Sigmoid colon (tissue), 7 donors: ENCODE measurements around the gene RIMBP2. TPM values are rescaled to one million over a fixed set of nuclear protein-coding genes. Genes with fewer than 3 reads are reported as not detected.

Source experiments
- DNase-seq: peaks from one replicate; pipeline ENCODE4 v3.0.0-alpha.2; 2019
- H3K27ac ChIP-seq, 4 donors: fragments of 200-600 bp; sonication (generic); one replicate each; pipeline ENCODE4 v1.5.1; 2016 to 2019; ENCODE audit warnings: mild to moderate bottlenecking in 1 of 4
- H3K27me3 ChIP-seq, 3 donors: fragments of 200-600 bp; sonication (generic); one replicate each; pipeline ENCODE4 v1.5.1; 2019; ENCODE audit warnings: mild to moderate bottlenecking in 1 of 3
- H3K36me3 ChIP-seq, 4 donors: fragments of 200-600 bp; sonication (generic); one replicate each; pipeline ENCODE4 v1.5.1; 2016 to 2019
- H3K4me1 ChIP-seq, 4 donors: fragments of 200-600 bp; sonication (generic); one replicate each; pipeline ENCODE4 v1.5.1; 2017 to 2019
- H3K4me3 ChIP-seq, 4 donors: fragments of 200-600 bp; sonication (generic); one replicate each; pipeline ENCODE4 v1.5.1; 2017 to 2019; ENCODE audit warnings: mild to moderate bottlenecking in 2 of 4, moderate library complexity in 1 of 4
- H3K9me3 ChIP-seq, 4 donors: fragments of 200-600 bp in 3 of 4; sonication (generic) in 3 of 4; one replicate each; pipeline versions ENCODE4 v1.5.1 to v1.6.1; 2013 to 2019
- EP300 ChIP-seq, 4 donors: sonication (generic); formaldehyde crosslinking; IDR thresholded peaks; one replicate each; pipeline ENCODE4 v1.6.1; 2017; ENCODE audit warnings: antibody characterized with exemption in 4 of 4
- POLR2A ChIP-seq, 2 donors: fragments of 450-650 bp; IDR thresholded peaks; one replicate each; pipeline ENCODE4 v1.6.1; 2016; ENCODE audit warnings: antibody characterized with exemption in 2 of 2, mild to moderate bottlenecking in 2 of 2, moderate library complexity in 2 of 2
- POLR2AphosphoS5 ChIP-seq, 4 donors: sonication (generic); formaldehyde crosslinking; IDR thresholded peaks; one replicate each; pipeline ENCODE4 v1.6.1; 2017; ENCODE audit warnings: antibody characterized with exemption in 4 of 4
- WGBS, 2 donors: extraction: QIAGEN DNeasy Blood & Tissue Kit; methylation state at CpG; one replicate each; pipeline ENCODE4 v1.1.7; 2013; 5-methylcytosine and 5-hydroxymethylcytosine counted together
- intact Hi-C: fragments of 100-400 bp; cut with DNase I; formaldehyde crosslinking; loops from one replicate; pipeline ENCODE4 v1.15.1; 2023
- polyA plus RNA-seq, 3 donors: library from polyadenylated mRNA; stranded (reverse); fragments of 200-250 nt; gene quantifications; one replicate each; pipeline ENCODE4 v1.2.3, GENCODE V29; 2013
- total RNA-seq, 4 donors: library from RNA; depleted of rRNA; stranded (reverse); fragments of >200 nt; gene quantifications; one replicate each; pipeline ENCODE4 v1.1.0, GENCODE V29; 2016
- TF ChIP-seq, protein P1 (sequence below), 4 experiments: fragments of 450-650 bp in 3 of 4; fragments of 200-600 bp in 1 of 4; IDR thresholded peaks; one replicate each; pipeline ENCODE4 v1.5.1; 2016 to 2019; ENCODE audit warnings: antibody characterized with exemption in 4 of 4, mild to moderate bottlenecking in 3 of 4, moderate library complexity in 2 of 4
- donor health status: healthy with polysubstance abuse.
- donor health status: Bipolar disorder and iron deficiency.
- donor health status: healthy.

The RIMBP2 gene
- total and polyA plus RNA-seq, 7 donors, result under 0.01 to 5.5 (median 1.4) TPM

DNA sequence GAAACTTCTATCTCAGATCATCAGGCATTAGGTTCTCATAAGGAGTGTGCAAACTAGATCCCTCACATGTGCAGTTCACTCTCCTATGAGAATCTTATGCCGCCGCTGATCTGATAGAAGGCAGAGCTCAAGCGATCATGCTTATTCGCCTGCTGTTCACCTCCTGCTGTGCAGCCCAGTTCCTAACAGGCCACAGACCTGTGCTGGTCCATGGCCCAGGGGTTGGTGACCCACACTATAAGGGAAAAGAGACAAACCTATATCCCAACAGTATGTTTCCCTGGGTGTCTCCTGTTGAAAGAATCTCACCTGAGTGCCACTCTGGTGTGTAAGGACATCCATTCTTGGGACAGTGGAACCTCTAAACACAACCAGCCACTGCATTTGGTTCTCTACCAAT is 186.3 kb downstream of the RIMBP2 start:
- 92 to 96% methylated on average over 4 of the region's 4 CpGs for WGBS, 2 donors

DNA sequence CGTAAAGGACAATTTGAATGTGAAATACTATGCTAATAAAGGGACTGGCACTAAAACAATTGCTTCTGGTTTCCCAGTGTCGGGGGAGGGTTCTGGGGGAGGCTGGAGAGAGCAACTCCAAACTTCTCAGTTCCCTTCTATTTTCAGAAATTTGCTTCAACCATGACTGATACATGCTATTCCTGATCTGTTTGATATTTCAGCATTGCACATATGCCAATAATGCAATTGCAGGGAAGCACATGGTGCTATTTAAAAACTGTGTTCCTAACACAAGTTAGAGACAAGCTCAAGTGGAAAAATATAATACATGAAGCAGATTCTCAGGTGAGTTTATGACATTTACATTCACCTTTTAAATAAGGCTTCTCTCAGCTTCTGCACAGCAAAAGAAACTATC is 188.9 kb downstream of the RIMBP2 start:
- Histone ChIP-seq H3K36me3 (no peaks in the 10 kb centered on the region), H3K4me1 (no peaks in the 10 kb centered on the region), H3K4me3 (no peak overlapping the region), H3K27ac (no peak overlapping the region), H3K9me3 (no peaks in the 10 kb centered on the region), H3K27me3 (peaks cover 0 to 4% (median 0%) of the 10 kb centered on the region in 3 donors)
- DNase-seq, result no peak
- WGBS, 2 donors, result 40 to 43% methylated on average over 2 of the region's 2 CpGs
- intact Hi-C loops, result no loop called here
- TF ChIP-seq EP300 (IDR thresholded peaks at IDR 0.05) (no peak), POLR2AphosphoS5 (IDR thresholded peaks at IDR 0.05) (no peak), POLR2A (IDR thresholded peaks at IDR 0.05) (no peak)
- TF ChIP-seq, protein P1, sequence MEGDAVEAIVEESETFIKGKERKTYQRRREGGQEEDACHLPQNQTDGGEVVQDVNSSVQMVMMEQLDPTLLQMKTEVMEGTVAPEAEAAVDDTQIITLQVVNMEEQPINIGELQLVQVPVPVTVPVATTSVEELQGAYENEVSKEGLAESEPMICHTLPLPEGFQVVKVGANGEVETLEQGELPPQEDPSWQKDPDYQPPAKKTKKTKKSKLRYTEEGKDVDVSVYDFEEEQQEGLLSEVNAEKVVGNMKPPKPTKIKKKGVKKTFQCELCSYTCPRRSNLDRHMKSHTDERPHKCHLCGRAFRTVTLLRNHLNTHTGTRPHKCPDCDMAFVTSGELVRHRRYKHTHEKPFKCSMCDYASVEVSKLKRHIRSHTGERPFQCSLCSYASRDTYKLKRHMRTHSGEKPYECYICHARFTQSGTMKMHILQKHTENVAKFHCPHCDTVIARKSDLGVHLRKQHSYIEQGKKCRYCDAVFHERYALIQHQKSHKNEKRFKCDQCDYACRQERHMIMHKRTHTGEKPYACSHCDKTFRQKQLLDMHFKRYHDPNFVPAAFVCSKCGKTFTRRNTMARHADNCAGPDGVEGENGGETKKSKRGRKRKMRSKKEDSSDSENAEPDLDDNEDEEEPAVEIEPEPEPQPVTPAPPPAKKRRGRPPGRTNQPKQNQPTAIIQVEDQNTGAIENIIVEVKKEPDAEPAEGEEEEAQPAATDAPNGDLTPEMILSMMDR (IDR thresholded peaks at IDR 0.05), result no peak

More for the DNA sequence above, 186.3 kb downstream of the RIMBP2 start:
- no peak for DNase-seq
- no peaks in the 10 kb centered on the region for H3K4me1 ChIP-seq
- no peaks in the 10 kb centered on the region for H3K9me3 ChIP-seq
- intact Hi-C loops, result no loop called here
- H3K27ac ChIP-seq, result no peak overlapping the region
- no peaks in the 10 kb centered on the region for H3K27me3 ChIP-seq
- no peaks in the 10 kb centered on the region for H3K36me3 ChIP-seq
- H3K4me3 ChIP-seq, result no peak overlapping the region
- TF ChIP-seq POLR2AphosphoS5 (IDR thresholded peaks at IDR 0.05) (no peak), EP300 (IDR thresholded peaks at IDR 0.05) (no peak), POLR2A (IDR thresholded peaks at IDR 0.05) (no peak)
- TF ChIP-seq, protein P1 (IDR thresholded peaks at IDR 0.05), result no peak

DNA sequence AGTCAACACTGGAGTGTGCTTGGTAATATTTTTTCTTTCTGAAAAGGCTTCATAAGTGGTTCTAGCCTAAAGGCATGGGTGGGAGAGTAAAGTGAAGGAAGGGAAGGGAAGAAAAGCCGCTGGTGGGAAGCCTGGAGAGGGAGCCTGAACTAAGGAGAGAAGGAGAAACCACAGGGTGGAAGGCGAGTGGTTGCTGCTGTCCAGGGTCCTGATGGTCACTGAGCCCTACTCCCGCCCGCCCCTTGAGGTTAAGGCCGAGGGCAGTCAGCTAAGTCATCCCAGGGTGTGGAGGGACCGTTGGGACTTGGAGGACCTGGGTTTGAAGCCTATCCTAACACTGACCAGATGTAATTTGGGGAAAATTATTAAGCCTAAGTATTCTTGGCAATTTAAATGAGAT is 189.3 kb downstream of the RIMBP2 start:
- TF ChIP-seq, protein P1 (IDR thresholded peaks at IDR 0.05), result no peak
- TF ChIP-seq POLR2A (IDR thresholded peaks at IDR 0.05), result no peak
- TF ChIP-seq EP300 (IDR thresholded peaks at IDR 0.05), result no peak
- TF ChIP-seq POLR2AphosphoS5 (IDR thresholded peaks at IDR 0.05), result no peak
- Histone ChIP-seq H3K27ac (no peak overlapping the region), H3K4me1 (no peaks in the 10 kb centered on the region), H3K36me3 (no peaks in the 10 kb centered on the region), H3K27me3 (peaks cover 0 to 4% (median 0%) of the 10 kb centered on the region in 3 donors), H3K9me3 (no peaks in the 10 kb centered on the region), H3K4me3 (no peak overlapping the region)
- no peak for DNase-seq
- intact Hi-C loops, result no loop called here
- 3 to 8% methylated on average over 6 of the region's 6 CpGs for WGBS, 2 donors

DNA sequence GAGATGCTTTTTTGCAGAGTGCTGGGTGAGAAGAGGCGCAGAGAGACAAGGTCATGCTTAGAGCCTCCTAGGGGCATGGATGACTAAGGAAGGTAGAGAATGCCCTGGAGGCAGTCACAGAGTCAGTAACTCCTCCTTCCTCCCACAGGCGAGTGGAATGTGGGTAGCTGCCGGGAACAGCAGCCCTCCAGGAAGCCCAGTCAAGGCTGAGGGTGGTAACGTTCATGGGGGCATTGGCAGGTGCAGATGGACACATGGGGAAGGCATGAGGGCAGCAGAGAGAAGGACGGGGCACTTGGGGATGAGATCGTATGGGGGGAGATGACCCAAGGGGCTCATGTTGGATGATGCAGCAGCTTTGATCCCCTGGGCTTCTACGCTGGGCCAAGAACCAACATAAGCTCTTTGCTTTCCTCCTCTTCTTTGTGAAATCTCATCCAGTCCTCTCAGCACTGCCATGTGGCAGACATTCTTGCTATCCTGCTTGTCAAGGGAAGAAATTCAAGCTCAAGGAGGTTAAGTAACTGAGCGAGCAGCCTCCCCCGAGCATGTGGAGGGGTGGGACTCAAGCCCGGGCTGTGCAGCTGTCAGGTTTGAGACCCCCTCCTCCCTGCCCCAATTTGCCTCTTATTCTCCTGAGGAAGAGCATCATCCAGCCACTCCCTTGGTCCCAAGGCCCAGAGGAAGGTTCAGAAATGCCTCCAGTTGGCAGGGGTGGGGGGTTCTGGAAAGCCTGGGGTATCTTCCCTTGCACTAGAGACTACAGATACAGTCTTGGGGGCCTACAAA is 190.5 kb downstream of the RIMBP2 start:
- WGBS, 2 donors, result 86% methylated on average over 10 of the region's 10 CpGs
- no peak overlapping the region for H3K27ac ChIP-seq
- H3K4me1 ChIP-seq, result no peaks in the 10 kb centered on the region
- no peaks in the 10 kb centered on the region for H3K9me3 ChIP-seq
- H3K36me3 ChIP-seq, result no peaks in the 10 kb centered on the region
- TF ChIP-seq, protein P1 (IDR thresholded peaks at IDR 0.05), result no peak
- TF ChIP-seq POLR2A (IDR thresholded peaks at IDR 0.05), result no peak
- no peak for TF ChIP-seq EP300 (IDR thresholded peaks at IDR 0.05)
- TF ChIP-seq POLR2AphosphoS5 (IDR thresholded peaks at IDR 0.05), result no peak
- H3K27me3 ChIP-seq, result peaks cover 0 to 4% (median 0%) of the 10 kb centered on the region in 3 donors
- intact Hi-C loops, result no loop called here
- no peak overlapping the region for H3K4me3 ChIP-seq
- no peak for DNase-seq
